Measurements from ENCODE around the gene AGBL5.

The AGBL5 gene

DNA sequence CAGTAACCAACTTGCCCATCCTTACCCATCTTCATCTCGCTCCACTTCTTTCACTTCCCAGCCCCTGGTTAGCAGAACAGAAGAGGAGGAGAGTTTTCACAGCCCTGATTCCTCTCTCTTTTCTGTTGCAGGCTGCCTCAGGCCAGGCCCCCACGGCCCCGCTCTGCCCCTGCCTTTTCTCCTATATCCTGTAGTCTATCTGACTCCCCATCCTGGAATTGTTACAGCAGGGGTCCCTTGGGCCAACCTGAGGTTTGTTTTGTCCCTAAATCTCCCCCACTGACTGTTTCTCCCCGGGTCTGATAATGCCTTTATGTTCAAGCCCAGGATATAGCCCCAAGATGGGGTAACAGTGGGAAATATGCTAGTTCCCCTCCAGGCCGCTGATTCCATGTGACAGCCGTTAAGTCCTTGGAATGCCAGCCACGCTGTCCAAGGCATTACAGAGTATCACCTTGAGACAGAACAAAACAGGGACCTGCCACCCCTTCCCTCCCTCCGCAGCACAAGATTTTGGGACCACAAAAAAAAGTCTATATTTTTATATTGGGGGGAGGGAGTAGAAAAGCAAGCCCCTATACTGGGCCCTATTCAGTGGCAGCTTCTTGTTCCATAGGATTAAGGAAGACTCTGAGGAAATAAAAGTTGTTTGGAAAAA lies 18.6 kb downstream of the AGBL5 start:
- H3K4me3 ChIP-seq (replicated peaks; ENCODE audit: low read depth, low read length), result peak overlapping the region; percentile 98
- TF ChIP-seq, protein P1, sequence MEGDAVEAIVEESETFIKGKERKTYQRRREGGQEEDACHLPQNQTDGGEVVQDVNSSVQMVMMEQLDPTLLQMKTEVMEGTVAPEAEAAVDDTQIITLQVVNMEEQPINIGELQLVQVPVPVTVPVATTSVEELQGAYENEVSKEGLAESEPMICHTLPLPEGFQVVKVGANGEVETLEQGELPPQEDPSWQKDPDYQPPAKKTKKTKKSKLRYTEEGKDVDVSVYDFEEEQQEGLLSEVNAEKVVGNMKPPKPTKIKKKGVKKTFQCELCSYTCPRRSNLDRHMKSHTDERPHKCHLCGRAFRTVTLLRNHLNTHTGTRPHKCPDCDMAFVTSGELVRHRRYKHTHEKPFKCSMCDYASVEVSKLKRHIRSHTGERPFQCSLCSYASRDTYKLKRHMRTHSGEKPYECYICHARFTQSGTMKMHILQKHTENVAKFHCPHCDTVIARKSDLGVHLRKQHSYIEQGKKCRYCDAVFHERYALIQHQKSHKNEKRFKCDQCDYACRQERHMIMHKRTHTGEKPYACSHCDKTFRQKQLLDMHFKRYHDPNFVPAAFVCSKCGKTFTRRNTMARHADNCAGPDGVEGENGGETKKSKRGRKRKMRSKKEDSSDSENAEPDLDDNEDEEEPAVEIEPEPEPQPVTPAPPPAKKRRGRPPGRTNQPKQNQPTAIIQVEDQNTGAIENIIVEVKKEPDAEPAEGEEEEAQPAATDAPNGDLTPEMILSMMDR (IDR thresholded peaks at IDR 0.05; ENCODE audit: low read length, missing control alignments), result no peak
- no peak for DNase-seq (ENCODE audit: low read depth)

DNA sequence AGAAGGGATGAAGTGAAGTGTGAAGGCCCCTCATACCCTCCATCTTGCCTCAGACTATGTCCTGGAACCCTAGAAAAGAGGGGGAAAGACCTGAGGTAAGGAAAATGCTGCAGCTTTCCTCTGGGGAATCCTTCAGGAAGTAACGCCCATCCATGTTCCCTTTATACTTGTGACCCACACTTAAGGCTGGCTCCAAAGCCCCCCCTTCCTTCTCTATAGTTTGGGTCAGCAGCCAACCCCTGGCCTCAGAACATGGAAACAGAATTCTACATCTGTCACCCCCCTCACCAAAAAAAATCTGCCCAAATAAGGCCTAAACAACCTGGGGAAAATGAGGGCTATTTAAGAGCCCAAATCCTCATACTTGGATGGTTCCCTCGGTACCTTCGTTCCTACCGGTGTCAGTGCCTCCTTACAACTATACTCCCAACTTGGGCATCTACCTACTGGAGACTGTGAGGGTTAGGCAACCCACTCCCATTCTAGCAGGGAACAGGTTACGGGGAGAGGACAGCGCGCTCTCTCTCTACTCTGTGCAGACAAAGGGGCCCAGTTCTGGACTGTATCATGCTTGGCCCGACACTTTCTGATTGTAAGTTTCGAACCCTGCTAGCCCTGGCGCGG lies 19.3 kb downstream of the AGBL5 start:
- H3K4me3 ChIP-seq (replicated peaks; ENCODE audit: low read depth, low read length), result peak overlapping the region; percentile 98
- TF ChIP-seq, protein P1 (IDR thresholded peaks at IDR 0.05; ENCODE audit: low read length, missing control alignments), result no peak
- DNase-seq (ENCODE audit: low read depth), result no peak

DNA sequence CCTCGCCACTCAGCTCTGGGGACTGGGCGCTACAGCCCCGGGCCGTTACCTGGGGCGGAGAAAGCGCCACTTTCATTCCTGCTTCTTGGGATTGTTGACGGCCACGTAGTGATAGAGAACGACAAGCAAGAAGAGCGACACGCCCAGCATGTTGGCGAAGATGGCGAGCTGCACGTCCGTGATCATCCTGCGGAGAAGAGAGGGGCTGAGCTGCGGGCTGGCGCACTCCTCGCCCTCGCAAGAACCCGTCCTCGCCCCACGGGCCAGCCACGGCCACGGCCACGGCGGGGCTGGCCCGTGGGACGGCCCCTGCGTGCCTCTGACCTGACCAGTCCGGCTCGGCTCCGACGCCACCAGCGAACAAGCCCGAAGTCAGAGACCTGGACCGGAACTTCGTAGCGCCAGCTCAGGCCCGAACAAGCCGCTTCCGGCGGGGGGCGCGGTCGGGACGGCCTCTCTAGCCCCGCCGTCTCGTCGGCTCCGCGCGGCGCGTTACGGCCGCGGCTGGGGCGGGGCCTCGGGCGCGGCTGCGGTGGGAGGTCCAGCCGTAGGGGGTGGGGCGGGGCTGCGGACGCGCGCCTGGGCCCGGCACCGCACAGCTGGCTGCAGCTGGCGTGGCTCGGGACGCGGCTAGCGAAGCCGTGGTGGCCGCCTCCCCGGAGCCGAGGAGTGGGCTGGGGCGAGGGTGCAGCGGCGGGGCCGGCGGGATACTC lies 20.0 kb downstream of the AGBL5 start, which contains the start of gene OST4:
Gene OST4 (minus strand): TSS at position 378 of the 713 bp plus-strand sequence.
- DNase-seq (ENCODE audit: low read depth), result peak; percentile 93
- TF ChIP-seq, protein P1 (IDR thresholded peaks at IDR 0.05; ENCODE audit: low read length, missing control alignments), result no peak
- H3K4me3 ChIP-seq (replicated peaks; ENCODE audit: low read depth, low read length), result peak within 1 kb of the TSS; percentile 98

DNA sequence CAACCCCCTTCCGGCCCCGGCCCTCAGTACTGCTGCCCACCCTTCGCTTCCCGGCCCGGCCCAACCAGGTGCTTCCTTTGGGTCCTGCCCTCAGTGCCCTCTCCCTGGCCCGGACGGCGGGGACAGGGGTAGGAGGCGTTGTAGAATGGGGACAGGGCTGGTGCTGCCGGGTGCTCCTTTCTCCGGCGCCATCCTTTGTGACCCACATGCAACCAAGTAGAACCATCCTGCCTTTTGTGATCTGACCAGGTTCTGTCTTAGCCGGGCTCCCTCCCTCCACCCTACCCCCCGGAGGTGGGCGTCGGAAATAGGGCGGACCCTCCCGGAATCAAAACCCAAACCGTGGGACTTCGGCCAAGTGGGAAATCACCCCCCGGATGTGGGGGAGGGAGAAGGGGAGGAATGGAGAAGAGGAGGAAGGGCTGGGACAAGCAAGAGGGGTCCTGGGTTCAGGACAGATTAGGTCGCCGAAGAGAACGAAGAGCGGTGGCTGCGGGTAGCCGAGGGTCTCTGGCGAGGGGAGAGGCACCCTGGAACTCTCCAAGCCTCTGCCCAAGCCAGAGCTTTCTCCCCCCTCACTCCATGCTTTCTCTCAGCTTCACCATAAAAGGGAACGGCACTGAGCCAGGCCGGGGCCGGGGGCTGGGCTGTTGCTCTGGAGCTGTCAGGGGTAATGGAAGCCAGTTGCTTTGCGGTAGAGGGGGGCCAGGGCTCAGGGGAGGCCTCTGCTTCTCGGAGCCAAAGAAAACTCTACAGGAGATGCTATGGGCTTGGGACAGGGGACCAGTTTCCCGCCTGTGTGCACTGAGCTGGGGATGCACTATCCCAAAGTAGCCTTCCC lies 20.7 kb downstream of the AGBL5 start:
- peak overlapping the region; percentile 58 for H3K4me3 ChIP-seq (replicated peaks; ENCODE audit: low read depth, low read length)
- DNase-seq (ENCODE audit: low read depth), result peak; percentile 87
- TF ChIP-seq, protein P1 (IDR thresholded peaks at IDR 0.05; ENCODE audit: low read length, missing control alignments), result no peak

DNA sequence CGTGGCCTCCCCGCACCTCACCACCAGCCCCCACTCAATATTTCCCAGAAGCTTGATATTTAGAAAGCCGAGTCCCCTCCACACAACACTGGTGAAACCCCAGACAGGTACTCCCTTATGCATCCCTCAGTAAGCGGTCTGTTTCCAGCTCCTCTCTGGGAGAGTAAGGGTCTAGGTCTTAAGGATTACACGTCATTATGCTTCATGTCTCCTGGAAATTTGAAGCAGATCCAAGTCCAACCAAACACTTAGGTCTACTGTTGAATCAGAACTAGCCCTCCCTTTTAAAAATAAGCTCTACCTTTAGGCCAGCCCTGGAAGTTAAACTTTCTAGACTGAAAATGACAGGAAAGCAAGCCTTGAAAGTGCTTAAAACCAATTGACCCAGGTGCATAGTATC lies 21.5 kb downstream of the AGBL5 start:
- no peak overlapping the region for H3K4me3 ChIP-seq (replicated peaks; ENCODE audit: low read depth, low read length)
- DNase-seq (ENCODE audit: low read depth), result peak; percentile 60
- TF ChIP-seq, protein P1 (IDR thresholded peaks at IDR 0.05; ENCODE audit: low read length, missing control alignments), result no peak

DNA sequence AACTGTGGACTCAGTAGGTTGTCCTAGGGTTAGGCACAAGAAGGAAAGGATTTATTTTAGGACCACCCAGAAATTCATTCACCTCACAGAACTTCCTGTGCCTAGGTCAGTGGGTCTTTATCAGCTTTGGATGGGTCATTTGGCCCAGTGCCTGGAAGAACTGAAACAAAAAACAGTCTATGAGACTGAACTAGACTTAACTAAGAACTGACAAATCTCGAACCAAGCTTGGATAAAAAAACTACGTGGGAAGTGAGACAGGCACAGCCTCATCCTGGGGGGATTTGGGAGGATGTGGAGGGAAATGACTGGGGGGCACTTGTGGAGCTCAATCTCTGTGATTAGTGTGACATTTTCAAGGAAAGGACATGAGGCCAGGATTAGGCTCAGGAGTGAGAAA lies 22.3 kb downstream of the AGBL5 start:
- TF ChIP-seq, protein P1 (IDR thresholded peaks at IDR 0.05; ENCODE audit: low read length, missing control alignments), result no peak
- no peak overlapping the region for H3K4me3 ChIP-seq (replicated peaks; ENCODE audit: low read depth, low read length)
- no peak for DNase-seq (ENCODE audit: low read depth)
